Kidney epithelial cell (primary cell): Measurements from ENCODE around the gene KCTD16. TPM values are rescaled to one million over a fixed set of nuclear protein-coding genes. Genes with fewer than 3 reads are reported as not detected.

Experiments used
- DNase-seq: peaks from one replicate; pipeline ENCODE4 v3.0.0-alpha.2; 2010; ENCODE audit warnings: low read depth
- H3K27me3 ChIP-seq: 2 replicates; pipeline ENCODE4 v1.6.0; 2011; ENCODE audit warnings: low read length; ENCODE audit not compliant: control insufficient read depth, insufficient read depth
- H3K36me3 ChIP-seq: 2 replicates; pipeline ENCODE4 v1.5.1; 2011; ENCODE audit warnings: low read length; ENCODE audit not compliant: control insufficient read depth, insufficient read depth
- H3K4me3 ChIP-seq: 2 replicates; pipeline ENCODE4 v1.5.1; 2011; ENCODE audit warnings: low read depth, mild to moderate bottlenecking, control low read depth, low read length
- CTCF ChIP-seq: IDR thresholded peaks from 2 replicates; pipeline ENCODE4 v1.5.1; 2011; ENCODE audit warnings: mild to moderate bottlenecking, moderate library complexity, low read length, control low read depth, inconsistent platforms; ENCODE audit not compliant: insufficient read depth, poor library complexity, severe bottlenecking
- total RNA-seq: library from RNA; depleted of rRNA; stranded (reverse); fragments of >200 nt; gene quantifications from 2 replicates; pipeline ENCODE4 v1.2.3, GENCODE V29; 2015

KCTD16 gene
- total RNA-seq, 1 donor from 2014 or later = 1.4 TPM

- no peak for TF ChIP-seq CTCF
- H3K36me3 ChIP-seq = no peaks in the 10 kb centered on the region
- H3K4me3 ChIP-seq = no peak overlapping the region
- H3K27me3 ChIP-seq = no peaks in the 10 kb centered on the region
- DNase-seq = no peak
Observed at GRCh38 chr5:144126707-144127106, 44.0 kb upstream of the KCTD16 start.

- Histone ChIP-seq H3K4me3 (no peak overlapping the region), H3K36me3 (no peaks in the 10 kb centered on the region), H3K27me3 (no peaks in the 10 kb centered on the region)
- no peak for TF ChIP-seq CTCF
- DNase-seq = no peak
Observed at GRCh38 chr5:144128844-144129243, 41.8 kb upstream of the KCTD16 start.

- TF ChIP-seq CTCF = no peak
- H3K27me3 ChIP-seq = no peaks in the 10 kb centered on the region
- H3K4me3 ChIP-seq = no peak overlapping the region
- no peaks in the 10 kb centered on the region for H3K36me3 ChIP-seq
- DNase-seq = no peak
Observed at GRCh38 chr5:144130306-144130705, 40.4 kb upstream of the KCTD16 start.

- no peak for DNase-seq
- H3K4me3 ChIP-seq = no peak overlapping the region
Observed at GRCh38 chr5:144131261-144131660, 39.4 kb upstream of the KCTD16 start.

GRCh38 chr5:144133050-144133633 lies 37.5 kb upstream of the KCTD16 start:
- Histone ChIP-seq H3K4me3 (no peak overlapping the region), H3K36me3 (no peaks in the 10 kb centered on the region), H3K27me3 (no peaks in the 10 kb centered on the region)
- DNase-seq = no peak
- no peak for TF ChIP-seq CTCF

More at GRCh38 chr5:144131261-144131660, 39.4 kb upstream of the KCTD16 start:
- Histone ChIP-seq H3K27me3 (no peaks in the 10 kb centered on the region), H3K36me3 (no peaks in the 10 kb centered on the region)
- no peak for TF ChIP-seq CTCF

DNA sequence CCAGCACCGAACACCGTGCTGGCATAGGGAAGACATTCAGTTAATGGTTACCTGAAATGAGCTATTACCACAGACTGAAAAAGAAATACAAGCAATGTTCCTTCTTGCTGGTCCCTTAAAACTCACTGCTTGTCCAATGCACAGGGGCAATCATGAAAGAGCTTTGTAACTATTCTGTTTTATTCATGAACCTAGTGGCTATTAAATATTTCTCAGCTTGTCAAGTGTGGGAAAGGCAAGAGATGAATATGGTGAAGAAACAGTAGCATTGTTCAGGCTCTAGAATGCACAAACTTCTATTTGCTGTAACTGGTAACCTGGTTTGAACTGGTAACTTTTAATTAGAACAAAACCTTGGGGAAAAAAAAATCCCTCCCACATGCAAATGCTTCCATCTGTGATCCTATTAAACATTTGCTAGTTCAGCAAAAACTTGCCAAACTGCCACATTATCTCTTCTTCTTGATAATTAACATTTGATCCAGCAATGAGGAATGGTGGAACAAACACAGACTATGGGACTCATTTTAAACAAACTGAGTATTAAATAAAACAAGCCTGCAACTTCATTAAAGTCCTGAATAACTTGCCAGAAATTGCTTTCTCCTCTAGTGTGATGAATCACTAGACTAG lies 36.4 kb upstream of the KCTD16 start:
- no peak overlapping the region for H3K4me3 ChIP-seq
- H3K36me3 ChIP-seq = no peaks in the 10 kb centered on the region
- TF ChIP-seq CTCF = no peak
- no peaks in the 10 kb centered on the region for H3K27me3 ChIP-seq
- no peak for DNase-seq
